Occipital lobe (tissue), 2 donors: ENCODE results near the gene TNS3. TPM values are rescaled to one million over a fixed set of nuclear protein-coding genes. Genes with fewer than 3 reads are reported as not detected.
A peak's percentile ranks its signal among the peaks of the same experiment; 100 is the strongest.

Experiments
- DNase-seq: peaks from one replicate; lab custom pipeline; 2025; lab: John Stamatoyannopoulos, UW
- total RNA-seq: library from RNA; depleted of rRNA; stranded (reverse); fragments of >200 nt; gene quantifications from one replicate; pipeline ENCODE4 v1.2.3, GENCODE V29; 2014

The TNS3 gene
- total RNA-seq, 1 donor from 2014 or later: 7.5 TPM

DNA sequence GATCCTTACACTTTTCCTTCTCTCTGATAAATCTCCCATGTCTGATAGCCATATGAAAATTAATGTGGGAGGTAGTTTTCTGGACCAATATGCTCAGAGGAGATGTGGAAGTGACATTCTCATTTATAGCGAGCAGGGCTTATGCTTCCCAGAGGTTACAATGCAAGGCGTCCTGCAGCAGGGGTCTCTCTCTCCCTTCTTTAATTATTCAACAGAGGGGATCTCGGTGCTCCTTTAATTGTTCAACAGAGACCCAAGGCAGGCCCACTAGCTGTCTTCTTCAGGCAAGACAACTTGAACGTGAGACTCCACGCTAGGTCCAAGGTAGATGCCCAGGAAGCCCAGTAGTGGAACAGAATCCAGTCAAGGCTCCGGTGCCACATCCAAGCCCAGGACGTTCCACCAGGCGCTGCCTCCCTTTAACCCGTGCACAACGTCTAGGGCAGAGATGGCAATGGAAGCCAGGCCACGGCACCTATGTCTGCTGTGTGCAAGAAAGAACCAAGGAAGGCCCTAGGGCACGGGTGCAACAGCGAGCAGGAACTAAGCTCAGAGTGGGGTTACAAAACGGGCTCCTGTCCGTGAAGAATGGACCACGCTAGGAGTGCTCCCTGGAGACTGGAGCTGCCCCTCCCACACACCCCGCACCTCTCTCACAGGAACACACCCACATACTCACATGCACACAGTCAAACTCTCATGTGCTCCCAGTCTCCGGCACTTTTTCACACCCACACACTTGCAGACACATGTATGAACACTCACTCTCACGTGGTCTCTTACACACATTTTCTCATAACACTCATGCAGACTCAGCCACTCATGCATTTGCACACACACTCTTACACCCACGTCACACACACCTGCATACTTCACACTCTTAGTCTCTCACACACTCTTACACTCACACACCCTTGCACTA, 230.4 kb downstream of the TNS3 start:
- DNase-seq: no peak

GRCh38 chr7:47350425-47350824, 231.5 kb downstream of the TNS3 start:
- no peak for DNase-seq

DNA sequence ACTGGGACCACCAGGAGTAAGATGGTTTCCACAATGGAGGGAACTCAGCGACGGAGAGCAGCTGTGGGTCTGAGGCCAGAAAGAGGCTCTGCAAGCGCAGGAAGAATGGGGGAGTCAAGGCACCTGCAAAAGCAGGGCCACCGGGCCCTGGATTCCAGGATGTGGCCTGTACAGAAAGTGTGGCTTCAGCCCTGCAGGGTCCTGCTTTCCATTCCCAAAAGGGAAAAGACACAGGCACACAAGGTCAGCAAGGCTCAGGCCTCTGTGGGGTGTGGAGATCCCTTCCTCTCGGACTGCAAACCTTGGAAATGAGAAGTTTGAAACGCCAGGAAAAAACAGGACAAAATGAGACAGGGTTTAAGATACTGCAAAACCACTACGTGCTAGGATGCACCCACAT, 232.5 kb downstream of the TNS3 start:
- DNase-seq: no peak

DNA sequence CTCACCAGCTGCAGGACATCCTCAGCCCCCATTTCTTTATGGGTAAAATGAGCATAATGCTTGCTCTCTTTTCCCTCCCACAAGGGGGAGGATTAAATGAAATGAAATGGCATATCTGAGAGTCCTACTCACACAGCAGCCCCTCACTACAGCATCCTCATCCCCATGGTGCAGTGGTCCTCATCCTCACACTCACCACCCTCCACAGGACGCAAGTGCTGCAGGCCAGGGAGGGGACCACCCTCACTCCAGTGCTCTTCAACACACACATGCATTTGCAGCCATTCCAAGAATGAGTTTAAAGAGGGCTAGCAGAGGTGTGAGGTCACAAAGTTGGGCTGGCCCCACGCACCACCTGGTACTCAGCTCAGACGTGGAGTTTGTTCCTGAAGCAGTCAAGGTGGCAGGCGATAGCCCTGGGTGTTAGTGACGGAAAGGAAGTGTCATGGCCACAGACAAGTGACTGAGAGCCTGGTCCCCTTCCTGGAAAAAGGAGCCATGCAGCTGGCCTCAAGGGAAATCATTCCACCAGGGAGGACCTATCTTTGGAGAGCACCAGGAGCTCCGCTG, 234.0 kb downstream of the TNS3 start:
- no peak for DNase-seq

- DNase-seq: no peak
These were observed 234.6 kb downstream of the TNS3 start for GRCh38 chr7:47347346-47347745.

GRCh38 chr7:47346377-47346914, 235.5 kb downstream of the TNS3 start:
- no peak for DNase-seq

- DNase-seq: no peak
These were observed 236.0 kb downstream of the TNS3 start for GRCh38 chr7:47345857-47346298.

GRCh38 chr7:47344171-47344955, 237.5 kb downstream of the TNS3 start:
- no peak for DNase-seq

- no peak for DNase-seq
These were observed 238.9 kb downstream of the TNS3 start for GRCh38 chr7:47343061-47343455.

- no peak for DNase-seq
These were observed 239.4 kb downstream of the TNS3 start for GRCh38 chr7:47342296-47343060.

GRCh38 chr7:47340517-47340916, 241.4 kb downstream of the TNS3 start:
- DNase-seq: no peak

GRCh38 chr7:47338026-47338425, 243.9 kb downstream of the TNS3 start:
- DNase-seq: no peak

DNA sequence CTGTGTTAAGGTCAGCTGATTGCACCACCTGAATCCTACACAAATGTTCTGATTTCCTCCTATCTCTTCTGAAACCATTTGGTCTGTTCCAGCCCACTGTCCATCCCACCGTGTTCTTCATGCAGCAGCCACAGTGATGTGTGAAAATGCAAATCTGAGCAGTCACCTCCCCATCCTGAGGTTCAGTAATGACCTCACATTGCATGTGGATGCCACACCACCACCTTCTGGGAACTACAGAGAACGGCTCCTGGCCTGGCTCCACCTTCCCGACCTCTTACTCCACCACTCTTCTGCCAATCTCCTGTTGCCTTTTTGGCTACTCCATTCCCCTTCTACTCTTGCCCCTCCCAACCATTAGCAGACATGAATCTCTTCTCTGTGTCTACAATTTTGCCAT, 244.4 kb downstream of the TNS3 start:
- no peak for DNase-seq

GRCh38 chr7:47336472-47337425, 245.2 kb downstream of the TNS3 start:
- no peak for DNase-seq

GRCh38 chr7:47335557-47336471, 246.1 kb downstream of the TNS3 start:
- peak; percentile 34 for DNase-seq

GRCh38 chr7:47335071-47335470, 246.8 kb downstream of the TNS3 start:
- DNase-seq: no peak

DNA sequence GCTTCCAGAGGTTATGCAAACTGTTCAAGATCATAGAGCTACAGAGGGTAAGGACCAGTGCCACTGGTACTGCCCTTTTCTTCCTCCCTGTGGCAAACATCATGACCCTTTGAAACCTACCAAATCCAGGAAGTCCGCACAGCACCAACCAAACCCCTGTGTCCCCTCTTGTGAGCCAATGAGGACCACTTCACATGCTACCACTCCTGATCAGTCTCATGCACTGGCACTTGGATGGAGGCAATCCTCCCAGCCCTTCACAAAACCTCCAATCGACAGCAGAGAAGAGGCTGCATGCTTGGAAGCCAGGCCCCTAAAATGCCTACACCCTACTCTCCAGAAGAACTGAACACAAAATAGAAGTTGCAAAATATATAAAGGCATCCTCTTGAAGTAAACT, 248.0 kb downstream of the TNS3 start:
- no peak for DNase-seq

DNA sequence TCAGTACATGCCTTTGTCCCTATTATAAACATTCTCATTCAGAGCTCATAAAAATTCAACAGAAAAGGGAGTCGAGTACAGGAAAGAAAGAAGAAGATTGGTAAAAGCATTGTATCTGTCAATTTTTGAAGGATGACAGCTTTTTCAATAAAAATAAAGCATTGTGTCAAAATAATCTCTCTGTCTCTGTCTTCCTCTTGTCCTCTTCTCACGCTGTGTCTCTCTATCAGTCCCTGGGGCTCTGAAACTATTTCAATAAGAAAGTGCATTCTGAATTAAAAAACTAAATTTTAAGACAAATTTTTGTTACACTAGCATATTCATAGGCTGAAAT, 248.4 kb downstream of the TNS3 start:
- no peak for DNase-seq
